RCC 7860 (cell line): Measurements from ENCODE around the gene SERPINC1.
A peak's percentile ranks its signal among the peaks of the same experiment; 100 is the strongest.
"Not testable (repeated sequence)": the region's sequence is repeated elsewhere in the genome, so short reads cannot be mapped to it uniquely, and the experiment has no call there.

Source experiments
- DNase-seq: peaks from one replicate; pipeline ENCODE4 v3.0.0-alpha.2; 2015; ENCODE audit warnings: low spot score
- FAIRE-seq: peaks from 2 replicates; lab custom pipeline; 2012; peaks lifted over from hg19 to GRCh38; lab: Jason Lieb, UNC

SERPINC1 gene

DNA sequence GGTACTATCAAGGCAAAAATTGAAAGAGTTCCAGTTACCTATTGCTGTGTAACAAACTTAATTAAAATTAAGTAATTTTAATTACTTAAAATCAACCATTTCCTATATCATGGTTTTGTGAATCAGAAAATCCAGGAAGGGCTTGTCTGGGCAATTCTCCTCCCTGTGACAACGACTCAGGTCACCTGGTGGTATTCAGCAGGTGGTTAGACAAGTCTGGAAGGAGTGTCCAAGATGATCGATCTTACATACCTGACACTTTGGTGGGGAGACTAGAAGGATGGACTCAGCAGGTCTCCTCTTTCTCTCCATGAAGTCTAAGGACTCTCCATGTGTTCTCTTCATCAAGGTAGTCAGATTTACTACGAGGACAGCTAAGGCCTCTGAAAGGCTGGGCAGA lies 22.9 kb downstream of the SERPINC1 start:
- DNase-seq (no peak), FAIRE-seq (no peak)

DNA sequence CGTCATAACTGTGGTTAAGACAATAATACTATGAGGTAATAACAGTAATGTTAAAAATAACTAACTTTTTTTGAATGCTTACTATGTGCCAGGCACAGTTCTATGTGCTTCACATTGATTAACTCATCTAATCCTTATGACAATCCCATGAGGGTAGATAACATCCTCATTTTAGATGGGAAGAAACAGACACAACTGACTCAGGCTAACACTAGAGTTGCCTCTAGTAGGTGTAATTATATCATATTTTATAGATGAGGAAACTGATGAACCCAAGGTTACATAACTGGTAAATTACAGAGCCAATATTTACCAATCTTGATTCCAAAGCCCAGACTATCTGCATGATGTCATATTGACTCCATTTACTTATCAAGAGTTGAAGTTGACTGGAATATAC lies 23.5 kb downstream of the SERPINC1 start:
- DNase-seq (no peak), FAIRE-seq (no peak)

DNA sequence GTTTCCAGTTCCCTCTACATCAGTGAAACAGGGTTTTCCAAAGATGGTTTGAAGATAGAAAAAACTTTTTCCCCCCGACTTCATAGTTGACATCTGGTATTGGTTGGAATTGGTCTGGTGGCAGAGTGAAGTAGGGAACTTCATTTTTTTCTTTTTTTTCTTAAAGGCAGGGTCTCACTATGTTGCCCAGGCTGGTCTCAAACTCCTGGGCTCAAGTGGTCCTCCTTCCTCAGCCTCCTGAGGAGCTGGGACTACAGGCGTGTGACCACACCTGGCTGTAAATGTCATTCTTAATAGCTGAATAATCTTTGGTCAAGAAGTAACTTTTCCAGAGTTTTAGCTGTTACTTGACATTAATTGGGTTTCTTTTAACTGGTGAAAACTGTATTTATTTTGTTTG lies 27.2 kb downstream of the SERPINC1 start:
- FAIRE-seq (no peak), DNase-seq (no peak)

DNA sequence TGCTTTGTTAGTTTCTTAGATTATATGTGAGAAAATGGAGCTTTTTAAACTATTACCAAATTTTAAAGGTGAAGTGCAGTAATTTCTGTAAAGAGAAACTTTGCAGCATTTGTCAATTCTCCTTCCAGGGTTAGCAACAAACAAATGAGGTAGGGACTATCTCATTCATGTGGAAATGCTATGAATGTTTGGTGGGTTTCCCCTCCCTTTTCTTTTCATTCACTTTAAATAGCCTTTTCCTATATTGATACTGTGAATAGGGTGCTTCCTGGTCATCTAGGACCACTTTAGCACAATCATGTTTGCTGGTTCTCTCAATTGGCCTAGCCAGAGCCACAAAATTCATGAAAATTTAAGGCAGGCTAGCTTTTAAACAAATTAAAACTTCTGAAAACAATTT lies 28.4 kb downstream of the SERPINC1 start:
- no peak for DNase-seq
- no peak for FAIRE-seq

DNA sequence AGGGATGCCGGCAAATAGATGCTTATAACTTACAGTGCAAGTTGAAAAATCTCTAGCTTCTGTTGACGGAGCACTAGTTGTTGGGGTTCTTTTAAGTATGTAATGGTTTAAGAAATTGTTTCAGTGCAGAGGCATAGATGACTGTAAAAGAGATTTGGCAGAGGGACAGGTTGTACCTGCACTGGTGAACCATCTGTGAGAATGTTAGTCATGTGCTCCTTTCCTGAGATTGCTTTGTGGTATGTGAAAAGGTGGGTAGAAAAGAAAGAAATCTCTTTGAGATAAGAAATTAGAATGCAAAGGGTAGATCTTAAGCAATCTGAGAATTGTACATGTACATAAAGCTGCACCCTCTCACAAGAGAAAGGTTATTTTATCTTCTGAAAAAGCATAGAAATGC lies 29.5 kb downstream of the SERPINC1 start:
- FAIRE-seq (no peak), DNase-seq (no peak)

DNA sequence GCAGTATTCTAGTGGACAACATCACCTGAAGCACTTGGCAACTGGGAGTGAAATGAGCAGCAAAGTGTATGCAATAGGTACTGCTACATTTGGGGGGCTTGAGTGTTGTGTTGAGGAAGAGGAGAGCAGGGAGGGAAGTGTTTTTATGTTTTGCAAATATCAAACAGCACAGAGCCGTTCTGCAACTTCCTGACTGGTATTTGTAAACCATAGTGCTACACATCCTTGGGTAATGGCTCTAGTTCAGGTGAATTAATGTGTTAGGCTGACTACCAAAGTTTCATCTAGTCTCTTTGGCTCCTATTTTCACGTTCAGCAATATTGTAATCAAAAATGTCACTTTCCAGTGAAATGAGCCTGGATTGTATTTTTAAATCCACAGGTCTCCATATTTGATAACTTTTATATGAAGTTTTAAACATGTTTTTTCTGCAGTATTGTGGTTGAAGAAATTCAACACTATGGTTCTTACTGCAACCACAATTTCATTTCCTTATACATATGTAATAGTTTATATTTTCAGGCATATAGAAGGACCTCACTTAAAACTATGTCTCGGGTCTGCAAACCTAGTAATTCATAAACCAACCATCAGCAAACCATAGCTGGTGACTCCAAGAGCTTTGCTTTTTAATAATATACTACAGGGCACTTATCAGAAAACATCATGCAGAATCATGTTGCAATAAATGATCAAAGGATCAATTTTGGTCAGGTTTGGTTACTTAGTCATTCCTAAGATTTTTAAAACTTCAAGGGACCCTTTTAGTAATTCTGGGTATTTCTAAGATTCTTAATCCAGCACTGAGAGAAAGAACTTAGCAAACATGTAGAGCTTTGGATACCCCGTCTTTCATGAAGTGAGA lies 30.1 kb downstream of the SERPINC1 start:
- no peak for FAIRE-seq
- DNase-seq, result no peak

DNA sequence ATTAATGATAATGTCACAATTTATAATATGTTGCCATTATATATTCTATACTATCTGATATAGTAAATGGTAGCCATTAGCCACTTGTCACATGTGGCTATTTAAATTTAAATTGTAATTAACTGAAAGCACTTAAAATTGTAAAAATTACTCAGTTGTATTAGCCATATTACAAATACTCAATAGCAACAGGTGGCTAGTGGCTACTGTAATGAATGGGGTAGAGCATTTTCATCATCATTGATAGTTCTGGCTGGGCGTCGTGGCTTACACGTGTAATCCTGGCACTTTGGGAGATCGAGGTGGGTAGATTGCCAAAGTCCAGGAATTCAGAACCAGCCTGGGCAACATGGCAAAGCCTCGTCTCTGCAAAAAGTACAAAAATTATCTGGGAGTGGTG lies 32.4 kb downstream of the SERPINC1 start:
- DNase-seq, result no peak
- FAIRE-seq, result no peak

DNA sequence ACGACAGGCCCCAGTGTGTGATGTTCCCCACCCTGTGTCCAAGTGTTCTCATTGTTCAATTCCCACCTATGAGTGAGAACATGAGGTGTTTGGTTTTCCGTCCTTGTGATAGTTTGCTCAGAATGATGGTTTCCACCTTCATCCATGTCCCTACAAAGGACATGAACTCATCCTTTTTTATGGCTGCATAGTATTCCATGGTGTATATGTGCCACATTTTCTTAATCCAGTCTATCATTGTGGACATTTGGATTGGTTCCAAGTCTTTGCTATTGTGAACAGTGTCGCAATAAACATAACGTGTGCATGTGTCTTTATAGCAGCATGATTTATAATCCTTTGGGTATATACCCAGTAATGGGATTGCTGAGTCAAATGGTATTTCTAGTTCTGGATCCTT lies 36.0 kb downstream of the SERPINC1 start:
- DNase-seq, FAIRE-seq: not testable (repeated sequence)

DNA sequence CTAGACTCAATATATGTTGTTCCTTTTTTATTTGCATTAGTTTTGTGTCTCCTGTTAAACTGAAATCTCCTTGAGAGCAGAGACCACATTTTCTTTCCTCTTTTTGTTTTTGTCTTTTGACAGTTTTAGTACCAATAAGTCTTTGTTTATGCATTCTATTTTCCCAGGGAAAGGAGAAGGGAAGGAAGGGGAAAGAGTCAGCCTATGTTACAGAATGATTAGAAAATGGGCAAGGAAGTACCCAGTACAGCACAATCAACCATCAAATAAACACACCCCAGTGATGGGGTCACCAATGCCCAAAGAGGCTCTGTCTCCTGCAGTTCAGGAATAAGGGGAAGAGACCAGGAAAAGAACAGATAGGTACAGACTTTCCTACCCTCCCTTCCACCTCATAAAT lies 38.9 kb downstream of the SERPINC1 start:
- FAIRE-seq, result no peak
- DNase-seq, result no peak

DNA sequence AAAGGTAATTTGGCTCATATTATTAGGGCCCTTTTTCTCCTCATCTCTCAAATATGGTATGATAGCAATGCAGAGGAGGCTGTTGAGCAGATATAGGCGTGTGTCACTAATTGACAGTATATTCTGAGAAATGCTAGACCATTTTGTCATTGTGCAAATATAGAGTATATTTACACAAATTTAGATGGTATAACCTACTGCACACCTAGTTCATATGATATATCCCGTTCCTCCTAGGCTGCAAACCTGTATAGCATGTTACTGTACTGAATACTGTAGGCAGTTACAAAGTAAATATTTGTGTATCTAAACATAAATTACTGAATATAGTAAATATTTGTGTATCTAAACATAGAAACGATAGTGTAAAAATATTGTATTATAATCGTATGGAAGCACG lies 40.4 kb downstream of the SERPINC1 start:
- DNase-seq (no peak), FAIRE-seq (no peak)

DNA sequence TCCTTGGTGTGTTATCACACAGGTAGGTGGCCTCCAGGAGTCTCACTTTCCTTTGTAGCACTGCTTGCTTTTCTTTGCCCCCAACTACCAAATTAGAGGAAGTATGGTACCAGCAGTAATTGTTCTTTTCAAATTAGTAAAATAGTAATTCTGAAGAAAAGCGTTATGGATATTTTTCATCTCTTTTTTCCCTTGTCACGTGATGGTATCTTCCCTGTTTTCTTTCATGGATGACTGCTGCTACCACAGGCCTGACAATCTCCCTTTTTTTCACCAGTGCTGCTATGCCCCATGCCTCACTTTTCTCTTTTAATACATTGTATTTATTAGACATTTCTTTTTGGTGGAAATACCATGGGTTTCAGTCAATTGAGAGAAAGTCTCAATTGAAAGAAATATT lies 45.6 kb downstream of the SERPINC1 start:
- no peak for FAIRE-seq
- DNase-seq, result no peak

DNA sequence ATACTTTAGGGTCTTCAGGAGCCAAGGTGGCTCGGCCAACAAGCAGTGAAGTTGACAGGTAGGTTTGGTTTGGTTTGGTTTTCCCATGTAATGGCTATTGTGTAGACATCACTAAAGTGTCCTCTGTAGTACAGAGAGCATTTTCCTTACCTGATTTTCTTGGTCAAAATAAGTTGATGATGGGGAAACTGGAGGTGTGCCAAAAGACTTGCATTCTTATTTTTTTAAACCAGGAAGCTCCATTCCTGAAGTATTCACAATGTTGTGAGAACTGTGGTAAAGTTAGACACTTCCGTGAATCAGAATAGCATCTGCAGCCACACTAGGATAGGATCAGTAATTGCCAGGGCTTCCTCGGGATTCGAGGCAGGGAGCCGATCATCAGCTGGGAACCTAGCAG lies 46.0 kb downstream of the SERPINC1 start:
- FAIRE-seq (no peak), DNase-seq (no peak)

DNA sequence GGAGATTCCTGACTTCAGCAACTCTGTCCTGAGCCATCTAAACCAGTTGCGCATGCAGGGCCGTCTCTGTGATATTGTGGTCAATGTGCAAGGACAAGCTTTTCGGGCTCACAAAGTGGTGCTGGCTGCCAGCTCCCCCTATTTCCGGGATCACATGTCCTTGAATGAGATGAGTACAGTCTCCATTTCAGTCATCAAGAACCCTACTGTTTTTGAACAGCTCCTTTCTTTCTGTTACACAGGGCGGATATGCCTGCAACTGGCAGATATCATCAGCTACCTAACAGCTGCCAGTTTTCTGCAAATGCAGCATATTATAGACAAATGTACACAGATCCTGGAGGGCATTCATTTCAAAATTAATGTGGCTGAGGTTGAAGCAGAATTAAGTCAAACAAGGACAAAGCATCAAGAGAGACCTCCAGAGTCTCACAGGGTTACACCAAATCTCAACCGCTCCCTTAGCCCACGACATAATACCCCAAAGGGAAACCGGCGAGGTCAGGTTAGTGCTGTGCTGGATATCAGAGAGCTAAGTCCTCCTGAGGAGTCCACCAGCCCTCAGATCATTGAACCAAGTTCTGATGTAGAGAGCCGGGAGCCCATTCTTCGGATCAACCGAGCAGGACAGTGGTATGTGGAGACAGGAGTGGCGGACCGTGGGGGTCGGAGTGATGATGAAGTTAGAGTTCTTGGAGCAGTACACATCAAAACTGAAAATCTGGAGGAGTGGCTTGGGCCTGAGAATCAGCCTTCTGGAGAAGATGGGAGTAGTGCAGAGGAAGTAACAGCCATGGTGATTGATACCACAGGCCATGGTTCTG lies 46.7 kb downstream of the SERPINC1 start:
- no peak for FAIRE-seq
- no peak for DNase-seq

DNA sequence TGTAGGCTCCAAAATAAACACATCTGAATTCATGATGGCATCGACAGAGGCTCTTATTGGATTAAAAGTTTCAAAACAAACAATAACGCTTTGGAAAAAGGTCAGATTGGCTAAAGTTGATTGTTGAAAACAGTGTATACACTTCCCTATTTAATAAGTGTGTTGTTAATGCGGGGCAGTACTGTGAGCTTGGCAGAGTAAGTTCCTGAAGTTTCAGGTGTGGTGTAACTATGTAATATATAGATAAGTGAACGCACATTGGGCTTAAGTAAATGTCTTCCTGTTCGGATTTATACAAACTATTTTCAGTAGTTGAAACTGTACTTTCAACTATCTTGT lies 48.1 kb downstream of the SERPINC1 start:
- DNase-seq, result no peak
- no peak for FAIRE-seq

DNA sequence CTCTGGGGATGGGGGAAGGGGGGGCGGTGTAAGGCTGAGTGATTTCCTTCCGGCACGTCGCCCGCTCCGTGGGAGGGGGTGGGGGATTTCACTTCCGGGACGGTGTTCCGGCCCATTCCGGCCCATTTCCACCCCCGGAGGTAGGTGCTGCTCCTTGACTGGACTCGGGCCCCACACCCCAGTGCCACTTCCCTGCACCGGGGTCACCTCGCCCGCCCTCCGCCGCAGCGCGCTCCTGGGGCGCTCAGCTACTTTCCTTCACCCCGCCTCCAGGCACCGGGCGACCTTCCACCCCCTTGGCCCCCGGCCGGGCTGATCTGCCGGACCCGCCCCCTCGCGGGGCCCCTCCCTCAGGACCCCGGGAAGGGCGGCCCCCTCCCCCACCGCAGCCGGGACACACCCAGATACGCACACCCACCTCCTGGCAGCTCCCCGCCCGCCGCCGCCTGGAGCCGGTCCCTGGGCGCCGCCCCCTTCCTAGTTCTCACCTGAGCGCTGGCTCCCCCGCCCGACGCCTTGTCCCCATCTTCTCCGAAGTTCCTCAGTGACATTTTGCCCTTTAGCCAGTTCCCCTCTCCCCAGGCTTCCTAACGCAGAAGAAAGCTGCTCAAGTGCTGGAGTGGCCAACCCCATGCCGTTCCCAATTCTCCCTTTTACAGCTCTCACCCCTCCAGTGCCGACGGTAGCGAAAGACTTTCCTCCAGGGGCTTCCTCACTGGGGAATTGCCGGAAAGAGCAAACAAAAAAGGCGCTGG lies 48.7 kb downstream of the SERPINC1 start, which contains the start of gene ZBTB37:
TSS of gene ZBTB37 (plus strand) at position 115 of the 755 bp plus-strand sequence. CDS start 1,846 bp downstream, outside the sequence.
- FAIRE-seq (no peak), DNase-seq (peak; percentile 63)

DNA sequence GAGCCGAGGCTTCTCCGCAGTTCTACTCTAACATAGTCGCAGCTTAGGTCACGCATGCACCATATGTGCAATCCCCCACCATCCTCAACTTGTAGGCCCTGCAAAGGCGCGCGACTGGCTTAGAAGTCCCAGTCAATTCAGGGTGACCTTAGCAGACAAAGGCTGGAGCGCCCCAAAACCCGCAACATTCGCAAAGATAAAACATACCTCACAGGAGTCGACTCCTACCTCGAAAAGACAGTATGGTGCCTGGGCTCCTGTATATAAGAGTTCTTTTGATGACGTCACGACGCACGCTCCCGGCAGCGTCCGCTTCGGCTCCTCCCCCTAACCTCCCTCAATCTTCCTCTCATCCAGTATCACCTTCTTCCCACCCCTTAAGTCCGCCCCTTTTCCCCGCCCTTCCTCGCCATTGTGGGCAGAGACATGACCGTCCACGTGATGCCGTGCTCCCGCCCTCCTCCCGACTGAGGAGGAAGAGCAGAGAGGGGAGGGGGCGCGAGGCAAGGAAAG lies 49.3 kb downstream of the SERPINC1 start, which contains the start of gene GAS5:
TSS of gene GAS5 (minus strand) at position 237 of the 513 bp plus-strand sequence.
- peak; percentile 91 for FAIRE-seq

DNA sequence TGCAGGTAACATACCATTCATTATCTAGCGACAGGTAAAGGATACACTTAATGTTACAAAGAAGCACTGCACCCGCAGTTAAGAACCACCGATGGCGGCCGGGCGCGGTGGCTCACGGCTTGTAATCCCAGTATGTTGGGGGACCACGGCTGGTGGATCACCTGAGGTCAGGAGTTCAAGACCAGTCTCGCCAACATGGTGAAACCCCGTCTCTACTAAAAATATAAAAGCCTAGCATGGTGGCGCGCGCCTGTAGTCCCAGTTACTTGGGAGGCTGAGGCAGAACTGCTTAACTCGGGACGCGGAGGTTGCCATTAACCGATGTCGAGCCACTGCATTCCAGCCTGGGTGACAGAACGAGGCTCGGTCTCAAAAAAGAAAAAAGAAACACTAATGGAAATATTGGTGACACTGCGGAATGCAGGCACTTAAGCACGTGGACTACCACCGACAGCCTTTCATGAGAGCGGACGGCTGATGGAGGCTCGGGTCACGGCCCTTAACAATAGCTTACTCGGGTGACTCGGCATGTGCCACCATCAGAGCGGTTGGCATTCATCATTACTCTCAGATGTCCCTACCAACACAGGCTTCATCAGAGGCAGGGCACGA lies 49.9 kb downstream of the SERPINC1 start:
- DNase-seq (no peak), FAIRE-seq (no peak)

More for the DNA sequence above, 49.3 kb downstream of the SERPINC1 start, which contains the start of gene GAS5:
- peak; percentile 98 for DNase-seq

DNA sequence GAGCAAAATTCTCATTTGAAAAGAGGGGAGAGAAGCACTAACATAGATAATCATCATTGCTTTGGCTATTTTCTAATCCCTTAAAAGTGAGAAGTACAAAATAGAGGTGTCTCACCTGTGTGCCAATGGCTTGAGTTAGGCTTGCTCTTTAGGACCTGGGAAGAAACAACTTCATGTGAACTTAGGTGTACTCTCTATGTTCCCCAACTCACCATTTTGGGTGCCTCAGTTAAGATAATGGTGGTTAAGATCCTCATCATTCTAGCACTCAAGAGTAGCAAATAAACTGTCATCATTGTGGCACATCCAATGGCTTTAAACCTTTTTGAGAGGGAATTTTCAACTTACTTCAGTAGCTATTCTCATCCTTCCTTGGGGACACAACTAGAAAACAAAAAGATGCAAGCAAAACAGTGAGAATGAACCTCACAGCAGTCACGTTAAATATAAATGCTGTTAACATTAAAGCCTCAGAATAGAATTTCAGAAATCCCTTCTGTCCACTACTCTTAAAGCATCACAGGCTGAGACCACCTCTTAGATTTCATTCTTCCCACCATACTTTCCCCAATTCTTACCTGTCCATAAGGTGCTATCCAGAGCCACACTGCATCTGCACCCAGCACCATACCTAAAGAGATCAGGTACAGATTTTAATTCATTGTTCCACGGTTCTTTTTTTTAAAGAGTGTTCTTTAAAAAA lies 50.6 kb downstream of the SERPINC1 start:
- no peak for FAIRE-seq
- no peak for DNase-seq

DNA sequence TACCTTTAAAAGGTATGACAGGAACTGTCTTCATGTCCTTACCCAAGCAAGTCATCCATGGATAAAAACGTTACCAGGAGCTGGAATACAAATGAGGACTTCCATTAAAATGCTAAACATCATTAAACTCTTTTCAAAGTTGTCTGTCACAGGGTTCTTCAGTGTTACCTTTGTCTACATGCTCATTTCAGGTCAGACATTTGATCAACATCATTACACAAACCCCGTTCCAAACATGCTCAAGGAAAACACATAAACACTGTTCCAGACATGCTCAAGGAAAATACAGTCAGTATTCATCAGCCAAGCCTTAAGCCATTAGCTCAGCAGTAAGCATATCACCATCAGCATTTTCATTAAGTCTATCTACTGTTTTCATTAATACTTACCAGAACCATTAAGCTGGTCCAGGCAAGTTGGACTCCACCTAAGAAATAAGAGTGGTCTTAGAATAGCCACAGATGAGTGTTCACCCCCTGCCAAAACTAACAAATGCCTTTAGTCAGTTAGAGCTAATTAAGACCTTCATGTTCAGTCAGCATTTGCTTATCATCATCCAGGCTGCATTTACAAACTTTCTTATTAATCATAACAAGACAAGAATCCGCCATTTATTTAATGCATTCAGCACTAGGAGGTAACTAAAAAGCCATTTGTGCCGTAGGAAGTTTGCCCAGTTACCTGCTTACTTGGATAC lies 51.5 kb downstream of the SERPINC1 start:
- FAIRE-seq (no peak), DNase-seq (no peak)
